HepG2 (cell line): ENCODE results near the gene CACNB4. TPM values are rescaled to one million over a fixed set of nuclear protein-coding genes. Genes with fewer than 3 reads are reported as not detected.

Experiments used
- ATAC-seq: fragments of 200-7000 bp; cut with Tn5 transposase; 3 replicates; pipeline ENCODE4 v1.9.1; 2020; ENCODE audit warnings: mild to moderate bottlenecking, moderate library complexity
- BruUV-seq: library from RNA; stranded (reverse); fragments of 400-500 nt; replicated peaks from 2 replicates; lab custom pipeline; 2021; lab: Mats Ljungman, UMichigan
- CTCF ChIA-PET: fragments of 300-600 bp; formaldehyde crosslinking; extraction: SDS; loops from one replicate; lab custom pipeline; 2021; ENCODE audit warnings: low total read pairs, inconsistent platforms, low intra/inter-chr PET ratio; lab: Yijun Ruan, JAX
- POLR2A ChIA-PET: fragments of 350-600 bp; sonication (Branson Sonifier 250); formaldehyde crosslinking; loops from one replicate; lab custom pipeline; 2020; ENCODE audit warnings: antibody characterized with exemption, inconsistent platforms; lab: Yijun Ruan, JAX
- DNase-seq: peaks from one replicate; pipeline ENCODE4 v3.0.0-alpha.2; 2015; ENCODE audit warnings: low spot score
- FAIRE-seq: peaks from 3 replicates; lab custom pipeline; 2011; peaks lifted over from hg19 to GRCh38; lab: Jason Lieb, UNC
- H2AFZ ChIP-seq: one replicate; pipeline ENCODE4 v1.6.1; 2011; ENCODE audit warnings: low read length, inconsistent platforms
- H3K27ac ChIP-seq: fragments of 300-600 bp; 3 replicates; pipeline ENCODE4 v1.8.0; 2011; ENCODE audit warnings: mixed run types, mild to moderate bottlenecking, mixed read lengths, low read length, inconsistent platforms; ENCODE audit not compliant: insufficient read depth; ENCODE audit errors: extremely low read length
- H3K27me3 ChIP-seq, 2 experiments: fragments of 200-600 bp in 1 of 2; 2 replicates in 1 of 2; 3 replicates in 1 of 2; pipeline versions ENCODE4 v1.6.0 to v1.8.0; 2011; ENCODE audit warnings: low read length in 2 of 2, mild to moderate bottlenecking in 2 of 2, moderate library complexity in 2 of 2, inconsistent platforms in 1 of 2; ENCODE audit not compliant: insufficient read depth in 2 of 2, control insufficient read depth in 1 of 2
- H3K36me3 ChIP-seq, 2 experiments: fragments of 200-600 bp in 1 of 2; replicated peaks in 1 of 2; 2 replicates in 1 of 2; 3 replicates in 1 of 2; pipeline versions ENCODE4 v1.5.1 to v1.8.0; 2011; ENCODE audit warnings: low read length in 2 of 2, inconsistent platforms in 1 of 2; ENCODE audit not compliant: insufficient read depth in 2 of 2, control insufficient read depth in 1 of 2
- H3K4me1 ChIP-seq: 2 replicates; pipeline ENCODE4 v1.5.1; 2012; ENCODE audit warnings: low read length, inconsistent platforms; ENCODE audit not compliant: insufficient read depth
- H3K4me2 ChIP-seq: 2 replicates; pipeline ENCODE4 v1.6.0; 2011; ENCODE audit warnings: low read depth, low read length, inconsistent platforms
- H3K4me3 ChIP-seq, 3 experiments: fragments of 200-600 bp in 1 of 3; sonication (generic), shearing (Covaris generic) in 1 of 3; replicated peaks in 1 of 3; 2 replicates each; pipeline ENCODE4 v1.5.1; 2011 to 2016; ENCODE audit warnings: low read length in 3 of 3, inconsistent platforms in 2 of 3, low read depth in 2 of 3, mild to moderate bottlenecking in 2 of 3, control low read depth in 1 of 3, mixed read lengths in 1 of 3; ENCODE audit not compliant: insufficient read depth in 1 of 3
- H3K79me2 ChIP-seq: one replicate; pipeline ENCODE4 v1.6.1; 2011; ENCODE audit warnings: low read length, inconsistent platforms; ENCODE audit not compliant: insufficient read depth
- H3K9ac ChIP-seq: 2 replicates; pipeline ENCODE4 v1.6.0; 2011; ENCODE audit warnings: mild to moderate bottlenecking, low read depth, low read length, inconsistent platforms; ENCODE audit not compliant: insufficient read depth
- H3K9me3 ChIP-seq: 2 replicates; pipeline ENCODE4 v1.5.1; 2012; ENCODE audit warnings: mild to moderate bottlenecking, low read length
- H4K20me1 ChIP-seq: 2 replicates; pipeline ENCODE4 v1.6.0; 2011; ENCODE audit warnings: inconsistent platforms, mild to moderate bottlenecking, low read length, moderate library complexity; ENCODE audit not compliant: insufficient read depth
- TOPORS ChIP-seq: sonication (generic); formaldehyde crosslinking; IDR thresholded peaks from 2 replicates; pipeline ENCODE4 v1.8.0; 2023; ENCODE audit warnings: mild to moderate bottlenecking, missing genetic modification reagents
- ZNF687 ChIP-seq: sonication (generic); formaldehyde crosslinking; IDR thresholded peaks from 2 replicates; pipeline ENCODE4 v1.5.1; 2020; ENCODE audit warnings: mild to moderate bottlenecking, missing genetic modification reagents, moderate library complexity
- ZNF768 ChIP-seq: sonication (generic); formaldehyde crosslinking; IDR thresholded peaks from 2 replicates; pipeline ENCODE4 v1.4.0; 2020; ENCODE audit warnings: missing genetic modification reagents
- WGBS: methylation state at CpG from one replicate; pipeline ENCODE4 v1.1.6; 2017; ENCODE audit warnings: low lambda C conversion rate; 5-methylcytosine and 5-hydroxymethylcytosine counted together
- in situ Hi-C: cut with HindIII; loops from 2 replicates; pipeline ENCODE4 v1.10.0; 2017; ENCODE audit warnings: low pct_unique_long_range_greater_than_20kb; ENCODE audit not compliant: extremely low pct_ligation_motif_present
- intact Hi-C: fragments of 100-400 bp; cut with micrococcal nuclease; formaldehyde crosslinking; loops from one replicate; pipeline ENCODE4 v1.10.0; 2022; ENCODE audit not compliant: unreplicated experiment
- polyA plus RNA-seq, 8 experiments: library from polyadenylated mRNA; depleted of rRNA in 3 of 8; stranded (reverse) in 7 of 8; unstranded in 1 of 8; fragments of >200 nt; fragmentation: Illumina TruSeq in 4 of 8; extraction: Trizol in 4 of 8; gene quantifications; 2 replicates each; pipeline versions ENCODE4 v1.2.1 to v1.2.3, GENCODE V29; 2011 to 2016; ENCODE audit warnings: low read depth in 4 of 8, missing spikeins in 1 of 8, mixed read lengths in 1 of 8; ENCODE audit not compliant: insufficient read depth in 1 of 8
- total RNA-seq, 5 experiments: library from RNA; depleted of rRNA; stranded (reverse); fragments of >200 nt; fragmentation: Illumina TruSeq; extraction: Trizol; gene quantifications; 2 replicates each; pipeline ENCODE4 v1.2.3, GENCODE V29; 2016; ENCODE audit warnings: low read depth in 1 of 5
- TF ChIP-seq, protein P1 (sequence below): IDR thresholded peaks from 2 replicates; pipeline ENCODE4 v1.6.1; 2018; ENCODE audit warnings: missing genetic modification reagents

Gene CACNB4
- total and polyA plus RNA-seq, 2 of the 13 experiments (the other 11 are each of a cell fraction or from before 2014, with no cell fraction given) = 5.1 to 14.3 TPM

DNA sequence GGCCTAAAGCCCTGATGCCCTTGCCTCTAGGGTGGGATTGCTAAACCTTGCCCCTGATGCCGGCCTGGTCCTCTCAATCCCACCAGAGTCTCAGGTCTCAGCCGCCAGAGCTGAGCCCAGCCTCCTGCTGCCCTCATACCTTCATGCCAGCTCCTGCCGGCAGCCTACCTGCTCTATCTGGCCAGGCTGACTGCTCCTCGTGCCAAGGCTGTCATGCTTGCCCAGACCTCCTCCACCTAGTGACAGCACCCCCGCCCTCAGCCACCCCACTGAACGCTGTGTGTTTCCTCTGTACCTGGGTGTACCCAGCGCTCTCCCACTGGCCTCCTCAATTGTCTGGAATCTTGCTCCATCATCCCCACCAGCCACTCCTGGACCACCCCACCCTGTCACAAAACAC is 120.1 kb downstream of the CACNB4 start:
- no peak overlapping the region for H3K4me2 ChIP-seq
- DNase-seq (no peak), FAIRE-seq (no peak), ATAC-seq (no peak)
- no peaks in the 10 kb centered on the region for H3K79me2 ChIP-seq
- BruUV-seq = no TSS peak
- TF ChIP-seq, protein P1, sequence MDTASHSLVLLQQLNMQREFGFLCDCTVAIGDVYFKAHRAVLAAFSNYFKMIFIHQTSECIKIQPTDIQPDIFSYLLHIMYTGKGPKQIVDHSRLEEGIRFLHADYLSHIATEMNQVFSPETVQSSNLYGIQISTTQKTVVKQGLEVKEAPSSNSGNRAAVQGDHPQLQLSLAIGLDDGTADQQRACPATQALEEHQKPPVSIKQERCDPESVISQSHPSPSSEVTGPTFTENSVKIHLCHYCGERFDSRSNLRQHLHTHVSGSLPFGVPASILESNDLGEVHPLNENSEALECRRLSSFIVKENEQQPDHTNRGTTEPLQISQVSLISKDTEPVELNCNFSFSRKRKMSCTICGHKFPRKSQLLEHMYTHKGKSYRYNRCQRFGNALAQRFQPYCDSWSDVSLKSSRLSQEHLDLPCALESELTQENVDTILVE = no peak
- TF ChIP-seq ZNF687 (CRISPR knock-in tag) (peak; percentile 25; the same call in 1 of the 2 replicates), ZNF768 (CRISPR knock-in tag) (0 out of 2 replicates have a peak, but pooled peaks have one; percentile 13), TOPORS (CRISPR knock-in tag) (0 out of 2 replicates have a peak, but pooled peaks have one; percentile 26)
- H3K36me3 ChIP-seq = no peaks in the 10 kb centered on the region
- no peaks in the 10 kb centered on the region for H3K9me3 ChIP-seq
- in situ Hi-C loops = no loop called here
- H3K4me3 ChIP-seq = no peak overlapping the region
- ChIA-PET CTCF (no interaction called here), POLR2A (no interaction called here)
- over 99% methylated on average over 6 of the region's 7 CpGs for WGBS
- no peak overlapping the region for H3K27ac ChIP-seq
- peaks cover 72% of the 10 kb centered on the region for H3K4me1 ChIP-seq
- no peak overlapping the region for H2AFZ ChIP-seq
- no peaks in the 10 kb centered on the region for H3K27me3 ChIP-seq
- H3K9ac ChIP-seq = no peak overlapping the region
- no peaks in the 10 kb centered on the region for H4K20me1 ChIP-seq
- intact Hi-C loops = no loop called here
